KMS-11 (cell line): ENCODE measurements around the gene GRIK3.

Source experiments
- H2AFZ ChIP-seq: fragments of 200-600 bp; sonication (generic); 2 replicates; pipeline ENCODE4 v1.6.1; 2016; ENCODE audit warnings: antibody characterized with exemption, mixed run types, low read depth
- H3K27ac ChIP-seq: fragments of 200-600 bp; sonication (generic); 2 replicates; pipeline ENCODE4 v1.6.1; 2016; ENCODE audit warnings: mild to moderate bottlenecking, mixed run types
- H3K27me3 ChIP-seq: fragments of 200-600 bp; sonication (generic); 2 replicates; pipeline ENCODE4 v1.6.1; 2017; ENCODE audit warnings: mild to moderate bottlenecking, low read depth, mixed run types, moderate library complexity; ENCODE audit not compliant: insufficient read depth
- H3K36me3 ChIP-seq: fragments of 200-600 bp; sonication (generic); 2 replicates; pipeline ENCODE4 v1.6.1; 2017; ENCODE audit warnings: mild to moderate bottlenecking, mixed run types; ENCODE audit not compliant: insufficient read depth
- H3K4me1 ChIP-seq: fragments of 200-600 bp; sonication (generic); 2 replicates; pipeline ENCODE4 v1.6.1; 2016; ENCODE audit warnings: mild to moderate bottlenecking, low read depth, mixed run types; ENCODE audit not compliant: poor library complexity, severe bottlenecking
- H3K4me2 ChIP-seq: fragments of 200-600 bp; sonication (generic); 2 replicates; pipeline ENCODE4 v1.7.0; 2016; ENCODE audit warnings: mild to moderate bottlenecking, mixed run types
- H3K4me3 ChIP-seq: fragments of 200-600 bp; sonication (generic); IDR thresholded peaks from 2 replicates; pipeline ENCODE4 v1.6.1; 2017; ENCODE audit warnings: low read depth, low read length, mixed read lengths; ENCODE audit not compliant: insufficient read depth
- H3K79me2 ChIP-seq: fragments of 200-600 bp; sonication (generic); 2 replicates; pipeline ENCODE4 v1.6.1; 2016; ENCODE audit warnings: low read depth, mixed run types; ENCODE audit not compliant: insufficient read depth
- H3K9ac ChIP-seq: fragments of 200-600 bp; sonication (generic); 2 replicates; pipeline ENCODE4 v1.6.1; 2016; ENCODE audit warnings: mild to moderate bottlenecking, mixed run types
- H4K20me1 ChIP-seq: fragments of 200-600 bp; sonication (generic); 2 replicates; pipeline ENCODE4 v1.6.1; 2016; ENCODE audit warnings: mild to moderate bottlenecking, mixed run types; ENCODE audit not compliant: insufficient read depth
- CTCF ChIP-seq: fragments of 200-600 bp; sonication (generic); conservative IDR thresholded peaks from 2 replicates; pipeline ENCODE4 v1.6.1; 2017; ENCODE audit warnings: low read depth, mild to moderate bottlenecking, antibody characterized with exemption, low read length, moderate library complexity, mixed read lengths

GRIK3 gene

GRCh38 chr1:36984675-36985074, 49.6 kb downstream of the GRIK3 start:
- TF ChIP-seq CTCF: no peak
- H3K4me1 ChIP-seq: no peaks in the 10 kb centered on the region
- H4K20me1 ChIP-seq: no peaks in the 10 kb centered on the region
- no peak overlapping the region for H3K4me3 ChIP-seq
- H3K27me3 ChIP-seq: peaks cover 13% of the 10 kb centered on the region; the same call in 1 of the 2 replicates
- H3K9ac ChIP-seq: no peak overlapping the region
- H3K79me2 ChIP-seq: no peaks in the 10 kb centered on the region
- no peak overlapping the region for H3K27ac ChIP-seq
- H3K36me3 ChIP-seq: no peaks in the 10 kb centered on the region
- H2AFZ ChIP-seq: no peak overlapping the region
- H3K4me2 ChIP-seq: no peak overlapping the region

- H3K4me1 ChIP-seq: no peaks in the 10 kb centered on the region
- no peak overlapping the region for H3K27ac ChIP-seq
- peaks cover 12% of the 10 kb centered on the region; the same call in 1 of the 2 replicates for H3K27me3 ChIP-seq
- no peak overlapping the region for H3K9ac ChIP-seq
- no peaks in the 10 kb centered on the region for H3K79me2 ChIP-seq
- no peak overlapping the region for H2AFZ ChIP-seq
- no peak overlapping the region for H3K4me2 ChIP-seq
- no peak overlapping the region for H3K4me3 ChIP-seq
- no peaks in the 10 kb centered on the region for H3K36me3 ChIP-seq
- no peak for TF ChIP-seq CTCF
- H4K20me1 ChIP-seq: no peaks in the 10 kb centered on the region
Observed at GRCh38 chr1:36984026-36984425, 50.3 kb downstream of the GRIK3 start.

- Histone ChIP-seq H4K20me1 (no peaks in the 10 kb centered on the region), H3K9ac (no peak overlapping the region), H3K4me3 (no peak overlapping the region), H3K27me3 (peaks cover 10% of the 10 kb centered on the region; the same call in 1 of the 2 replicates), H2AFZ (no peak overlapping the region), H3K4me2 (no peak overlapping the region), H3K4me1 (no peaks in the 10 kb centered on the region), H3K79me2 (no peaks in the 10 kb centered on the region), H3K36me3 (no peaks in the 10 kb centered on the region), H3K27ac (no peak overlapping the region)
- TF ChIP-seq CTCF: no peak
Observed at GRCh38 chr1:36982709-36983108, 51.6 kb downstream of the GRIK3 start.

- Histone ChIP-seq H3K4me2 (no peak overlapping the region), H3K9ac (no peak overlapping the region), H2AFZ (no peak overlapping the region), H3K36me3 (no peaks in the 10 kb centered on the region), H3K4me1 (no peaks in the 10 kb centered on the region), H3K27me3 (peaks cover 7% of the 10 kb centered on the region; the same call in 1 of the 2 replicates), H3K27ac (no peak overlapping the region), H3K79me2 (no peaks in the 10 kb centered on the region), H4K20me1 (no peaks in the 10 kb centered on the region), H3K4me3 (no peak overlapping the region)
- TF ChIP-seq CTCF: no peak
Observed at GRCh38 chr1:36981771-36982622, 52.3 kb downstream of the GRIK3 start.
